ENCODE results near the gene PMP22.

Gene PMP22

DNA sequence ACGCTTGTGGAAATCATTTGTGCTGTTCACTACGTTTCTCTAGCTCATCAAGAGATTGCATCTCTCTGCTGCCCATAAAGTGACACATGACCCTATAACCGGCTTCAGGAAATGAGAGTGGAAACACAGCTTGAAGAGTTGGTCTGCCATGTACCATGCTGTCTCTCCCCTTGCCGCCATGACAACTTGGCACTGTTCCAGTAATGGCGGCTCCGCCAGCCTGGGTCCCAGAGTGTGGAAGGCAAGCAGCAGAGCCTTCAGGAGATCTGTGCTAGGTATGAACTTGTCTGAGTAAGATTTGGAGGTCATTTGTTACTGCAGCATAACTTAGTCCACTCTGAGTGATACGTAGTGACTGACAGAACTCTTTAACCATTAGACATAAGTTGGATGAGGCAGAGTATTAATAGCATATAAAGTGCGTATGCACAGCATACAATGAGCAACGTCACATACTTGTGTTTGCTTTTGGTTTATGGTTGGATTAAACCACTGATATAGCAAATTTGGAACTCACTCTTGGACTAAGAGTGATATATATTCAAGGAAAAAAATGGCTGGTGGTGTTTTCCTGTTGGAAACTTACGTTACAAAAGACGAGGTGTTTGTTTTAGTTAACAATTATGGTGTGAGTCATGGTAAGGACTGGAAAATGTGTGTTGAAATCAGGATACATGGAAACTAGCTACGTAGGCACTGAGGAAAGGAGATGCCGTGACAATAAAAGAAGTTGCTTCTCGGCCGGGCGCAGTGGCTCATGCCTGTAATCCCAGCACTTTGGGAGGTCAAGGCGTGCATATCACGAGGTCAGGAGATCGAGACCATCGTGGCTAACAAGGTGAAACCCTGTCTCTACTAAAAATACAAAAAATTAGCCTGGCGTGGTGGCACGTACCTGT, 24.4 kb upstream of the PMP22 start:
- DNase-seq (ENCODE audit: low read depth), result no peak
- no peak for TF ChIP-seq CTCF (conservative IDR thresholded peaks at IDR 0.05; ENCODE audit: low read depth, low read length)
- H3K4me3 ChIP-seq (ENCODE audit: low read length), result no peak overlapping the region

DNA sequence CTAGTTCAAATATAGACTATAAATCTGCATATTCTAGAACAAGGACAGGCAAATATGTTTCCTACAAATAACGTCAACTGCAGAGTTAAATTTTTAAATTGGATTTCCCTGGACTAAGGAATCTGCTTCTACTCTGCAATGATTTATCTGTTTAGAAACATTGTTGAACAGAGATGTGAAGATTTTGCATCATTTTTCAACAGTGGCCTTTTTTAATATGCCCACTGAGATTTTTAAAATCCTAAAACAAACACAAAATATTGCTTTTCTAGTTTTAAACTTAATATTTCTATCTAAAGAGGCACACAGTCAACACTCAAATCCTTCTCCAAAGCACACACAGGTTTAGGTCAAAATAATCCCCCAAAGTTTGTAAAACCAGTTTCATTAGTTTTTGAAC, 23.7 kb upstream of the PMP22 start:
- DNase-seq (ENCODE audit: low read depth), result no peak
- no peak for TF ChIP-seq CTCF (conservative IDR thresholded peaks at IDR 0.05; ENCODE audit: low read depth, low read length)
- H3K4me3 ChIP-seq (ENCODE audit: low read length), result no peak overlapping the region

- H3K4me3 ChIP-seq (ENCODE audit: low read length), result no peak overlapping the region
- no peak for DNase-seq (ENCODE audit: low read depth)
- TF ChIP-seq CTCF (conservative IDR thresholded peaks at IDR 0.05; ENCODE audit: low read depth, low read length), result no peak
Measured at GRCh38 chr17:15287538-15288267, 22.6 kb upstream of the PMP22 start.

DNA sequence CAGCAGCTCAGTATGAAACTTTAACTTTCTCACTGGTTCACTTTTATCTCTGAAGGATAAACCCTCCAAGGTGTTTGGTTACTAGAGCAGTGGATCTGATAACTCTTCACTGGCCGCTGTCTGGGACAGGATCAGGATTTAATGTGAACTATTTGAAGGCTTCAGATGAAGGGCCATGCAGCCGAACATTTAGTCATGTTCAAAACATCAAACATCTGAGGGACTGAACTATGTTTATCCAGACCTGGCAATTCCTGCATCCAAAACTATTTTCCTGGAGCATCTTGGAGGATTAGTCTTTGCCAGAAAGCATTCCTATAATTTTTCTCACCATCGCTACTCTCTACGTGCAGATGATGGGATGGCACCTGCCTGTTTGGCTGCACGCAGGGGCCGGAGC, 20.3 kb upstream of the PMP22 start:
- TF ChIP-seq CTCF (conservative IDR thresholded peaks at IDR 0.05; ENCODE audit: low read depth, low read length), result no peak
- no peak overlapping the region for H3K4me3 ChIP-seq (ENCODE audit: low read length)
- no peak for DNase-seq (ENCODE audit: low read depth)

DNA sequence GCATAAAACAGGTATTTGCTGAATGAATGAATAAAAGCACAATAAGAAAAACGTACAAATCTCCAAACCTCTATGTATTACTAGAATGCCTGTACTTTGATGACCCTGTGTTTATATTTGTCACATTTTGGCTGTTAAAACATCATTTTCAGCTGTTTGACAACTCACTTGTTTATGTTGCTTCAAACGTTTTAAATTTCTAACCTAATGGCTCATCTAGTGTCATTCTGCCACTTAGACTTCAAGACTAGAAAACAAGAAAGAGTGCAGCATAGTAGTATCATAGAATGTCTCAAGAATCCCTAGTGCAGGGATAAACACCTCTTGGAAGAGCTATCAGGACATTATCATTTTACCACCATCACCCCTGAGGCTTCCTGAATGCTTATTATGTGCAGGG, 19.4 kb upstream of the PMP22 start:
- DNase-seq (ENCODE audit: low read depth), result no peak
- no peak overlapping the region for H3K4me3 ChIP-seq (ENCODE audit: low read length)
- TF ChIP-seq CTCF (conservative IDR thresholded peaks at IDR 0.05; ENCODE audit: low read depth, low read length), result no peak

DNA sequence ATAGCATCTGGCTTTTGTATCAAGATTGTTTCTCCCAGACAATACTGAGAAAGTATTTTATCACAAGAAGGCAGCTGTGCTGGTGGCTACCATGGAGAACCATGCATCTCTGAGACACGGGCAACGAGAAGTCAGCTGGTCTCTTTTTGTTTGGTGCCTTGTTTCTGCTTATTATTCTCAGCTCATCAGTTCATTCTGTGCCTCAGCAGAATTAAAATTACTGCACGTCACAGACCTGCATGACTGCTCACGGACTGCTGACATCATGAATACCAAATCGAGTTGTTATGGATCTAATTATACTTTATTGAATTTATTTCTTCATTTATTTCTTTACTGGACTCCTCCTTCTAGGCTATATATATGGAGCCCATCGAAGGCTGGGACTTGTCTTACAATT, 19.0 kb upstream of the PMP22 start:
- TF ChIP-seq CTCF (conservative IDR thresholded peaks at IDR 0.05; ENCODE audit: low read depth, low read length), result no peak
- no peak for DNase-seq (ENCODE audit: low read depth)
- no peak overlapping the region for H3K4me3 ChIP-seq (ENCODE audit: low read length)

All from retinal pigment epithelial cell (primary cell).